Measurements from ENCODE around the gene CATSPERZ. TPM values are rescaled to one million over a fixed set of nuclear protein-coding genes. Genes with fewer than 3 reads are reported as not detected.

Gene CATSPERZ
- total and polyA plus RNA-seq, 2 of the 13 experiments (the other 11 are each of a cell fraction or from before 2014, with no cell fraction given) = 0.22 to 0.48 TPM

DNA sequence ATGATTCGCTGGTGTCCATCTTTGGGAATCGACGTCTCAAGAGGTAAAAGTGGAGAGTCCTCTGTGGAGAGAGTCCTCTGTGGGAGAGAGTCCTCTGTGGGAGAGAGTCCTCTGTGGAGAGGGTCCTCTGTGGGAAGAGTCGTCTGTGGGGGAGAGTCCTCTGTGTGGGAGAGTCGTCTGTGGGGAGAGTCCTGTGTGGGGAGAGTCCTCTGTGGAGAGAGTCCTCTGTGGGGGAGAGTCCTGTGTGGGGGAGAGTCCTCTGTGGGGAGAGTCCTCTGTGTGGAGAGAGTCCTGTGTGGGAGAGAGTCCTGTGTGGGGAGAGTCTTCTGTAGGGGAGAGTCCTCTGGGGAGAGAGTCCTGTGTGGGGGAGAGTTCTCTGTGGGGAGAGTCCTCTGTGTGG lies 20.9 kb downstream of the CATSPERZ start:
- no peak for TF ChIP-seq ZSCAN5A (CRISPR knock-in tag; IDR thresholded peaks at IDR 0.05; ENCODE audit: borderline replicate concordance)
- no peak for TF ChIP-seq ZNF501 (CRISPR knock-in tag; IDR thresholded peaks at IDR 0.05)
- TF ChIP-seq, protein P1, sequence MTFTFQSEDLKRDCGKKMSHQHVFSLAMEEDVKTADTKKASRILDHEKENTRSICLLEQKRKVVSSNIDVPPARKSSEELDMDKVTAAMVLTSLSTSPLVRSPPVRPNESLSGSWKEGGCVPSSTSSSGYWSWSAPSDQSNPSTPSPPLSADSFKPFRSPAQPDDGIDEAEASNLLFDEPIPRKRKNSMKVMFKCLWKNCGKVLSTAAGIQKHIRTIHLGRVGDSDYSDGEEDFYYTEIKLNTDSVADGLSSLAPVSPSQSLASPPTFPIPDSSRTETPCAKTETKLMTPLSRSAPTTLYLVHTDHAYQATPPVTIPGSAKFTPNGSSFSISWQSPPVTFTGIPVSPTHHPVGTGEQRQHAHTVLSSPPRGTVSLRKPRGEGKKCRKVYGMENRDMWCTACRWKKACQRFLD (CRISPR knock-in tag; IDR thresholded peaks at IDR 0.05; ENCODE audit: borderline replicate concordance) = no peak
- no peak for TF ChIP-seq SNRNP70 (IDR thresholded peaks at IDR 0.05; ENCODE audit: low read depth, low read length)
- no peak for TF ChIP-seq ZNF563 (CRISPR knock-in tag; IDR thresholded peaks at IDR 0.05)
- no peak for TF ChIP-seq ZNF672 (CRISPR knock-in tag; IDR thresholded peaks at IDR 0.05)
- TF ChIP-seq ZFP36 (IDR thresholded peaks at IDR 0.05; ENCODE audit: borderline replicate concordance, low read depth, low read length, partially characterized antibody) = no peak
- TF ChIP-seq SOX6 (IDR thresholded peaks at IDR 0.05) = no peak
- no peak for TF ChIP-seq SOX6 (CRISPR knock-in tag; IDR thresholded peaks at IDR 0.05)
- no peak for TF ChIP-seq KDM6A (CRISPR knock-in tag; IDR thresholded peaks at IDR 0.05; ENCODE audit: low read depth)
- TF ChIP-seq REPIN1 (CRISPR knock-in tag; IDR thresholded peaks at IDR 0.05; ENCODE audit: borderline replicate concordance, low read depth) = no peak
- TF ChIP-seq KDM5A (IDR thresholded peaks at IDR 0.05; ENCODE audit: borderline replicate concordance, low read length) = no peak
- no peak for TF ChIP-seq ADNP (CRISPR knock-in tag; IDR thresholded peaks at IDR 0.05)
- TF ChIP-seq ZNF564 (CRISPR knock-in tag; IDR thresholded peaks at IDR 0.05) = no peak
- no peak for TF ChIP-seq TRAFD1 (CRISPR knock-in tag; IDR thresholded peaks at IDR 0.05; ENCODE audit: borderline replicate concordance)
- no peak for TF ChIP-seq HNRNPL (IDR thresholded peaks at IDR 0.05; ENCODE audit: low read depth, low read length)
- no peak for TF ChIP-seq SATB2 (CRISPR knock-in tag; IDR thresholded peaks at IDR 0.05)
- TF ChIP-seq ARHGAP35 (CRISPR knock-in tag; IDR thresholded peaks at IDR 0.05; ENCODE audit: borderline replicate concordance) = no peak
- TF ChIP-seq ZNF33B (CRISPR knock-in tag; IDR thresholded peaks at IDR 0.05) = no peak
- TF ChIP-seq, protein P2, sequence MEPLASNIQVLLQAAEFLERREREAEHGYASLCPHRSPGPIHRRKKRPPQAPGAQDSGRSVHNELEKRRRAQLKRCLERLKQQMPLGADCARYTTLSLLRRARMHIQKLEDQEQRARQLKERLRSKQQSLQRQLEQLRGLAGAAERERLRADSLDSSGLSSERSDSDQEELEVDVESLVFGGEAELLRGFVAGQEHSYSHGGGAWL (CRISPR knock-in tag; IDR thresholded peaks at IDR 0.05) = no peak
- TF ChIP-seq, protein P3, sequence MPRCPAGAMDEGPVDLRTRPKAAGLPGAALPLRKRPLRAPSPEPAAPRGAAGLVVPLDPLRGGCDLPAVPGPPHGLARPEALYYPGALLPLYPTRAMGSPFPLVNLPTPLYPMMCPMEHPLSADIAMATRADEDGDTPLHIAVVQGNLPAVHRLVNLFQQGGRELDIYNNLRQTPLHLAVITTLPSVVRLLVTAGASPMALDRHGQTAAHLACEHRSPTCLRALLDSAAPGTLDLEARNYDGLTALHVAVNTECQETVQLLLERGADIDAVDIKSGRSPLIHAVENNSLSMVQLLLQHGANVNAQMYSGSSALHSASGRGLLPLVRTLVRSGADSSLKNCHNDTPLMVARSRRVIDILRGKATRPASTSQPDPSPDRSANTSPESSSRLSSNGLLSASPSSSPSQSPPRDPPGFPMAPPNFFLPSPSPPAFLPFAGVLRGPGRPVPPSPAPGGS (CRISPR knock-in tag; IDR thresholded peaks at IDR 0.05) = no peak
- Histone ChIP-seq H3K9ac (ENCODE audit: insufficient read depth, low read depth, low read length) (no peak overlapping the region), H3K4me2 (ENCODE audit: low read depth, low read length) (no peak overlapping the region), H3K36me3 (replicated peaks in 1 of 2; ENCODE audit: control insufficient read depth in 1 of 2, insufficient read depth in 2 of 2, low read length in 2 of 2) (peaks cover 1 to 18% of the 10 kb centered on the region in 2 experiments; a peak in 2 of 5 replicates), H3K27ac (ENCODE audit: extremely low read length, insufficient read depth, low read length) (no peak overlapping the region), H3K9me3 (ENCODE audit: low read length) (no peaks in the 10 kb centered on the region), H3K4me1 (ENCODE audit: insufficient read depth, low read length) (peaks cover 19% of the 10 kb centered on the region), H4K20me1 (ENCODE audit: insufficient read depth, low read length) (no peaks in the 10 kb centered on the region), H3K27me3 (ENCODE audit: control insufficient read depth in 1 of 2, insufficient read depth in 2 of 2, low read length in 2 of 2) (no peaks in the 10 kb centered on the region; a peak in 1 of 5 replicates), H2AFZ (ENCODE audit: low read length) (no peak overlapping the region), H3K79me2 (ENCODE audit: insufficient read depth, low read length) (peaks cover 15% of the 10 kb centered on the region), H3K4me3 (replicated peaks in 1 of 3; ENCODE audit: insufficient read depth in 1 of 3, low read depth in 2 of 3, low read length in 3 of 3) (no peak overlapping the region)
- DNase-seq (ENCODE audit: low spot score) = no peak
- intact Hi-C loops (cut with micrococcal nuclease; ENCODE audit: unreplicated experiment) = no loop called here
- 94% methylated on average over 5 of the region's 5 CpGs for WGBS (ENCODE audit: low lambda C conversion rate)
- no TSS peak for BruUV-seq (replicated peaks)
- in situ Hi-C loops (cut with HindIII; ENCODE audit: extremely low pct_ligation_motif_present, low pct_unique_long_range_greater_than_20kb) = no loop called here
- no peak for FAIRE-seq
- POLR2A ChIA-PET = no interaction called here
- CTCF ChIA-PET (ENCODE audit: low intra/inter-chr PET ratio, low total read pairs) = no interaction called here
- no peak for ATAC-seq

Measured in HepG2 (cell line).